A549 (cell line): ENCODE results near the gene TPCN2.

ENCODE experiments used
- CTCF ChIP-seq: fragments of >200 bp; sonication (Bioruptor Twin); formaldehyde crosslinking; IDR thresholded peaks from 3 replicates; pipeline ENCODE4 v1.5.1; 2016
- MAZ ChIP-seq: fragments of 150-350 bp; IDR thresholded peaks from 2 replicates; pipeline ENCODE4 v1.6.1; 2014; ENCODE audit warnings: antibody characterized with exemption, low read depth, low read length, borderline replicate concordance
- NFE2L2 ChIP-seq: fragments of 150-350 bp; conservative IDR thresholded peaks from 2 replicates; pipeline ENCODE4 v1.6.1; 2014; ENCODE audit warnings: low read length
- SREBF2 ChIP-seq: fragments of 450-650 bp; IDR thresholded peaks from 2 replicates; pipeline ENCODE4 v1.6.1; 2014; ENCODE audit warnings: mild to moderate bottlenecking, moderate library complexity

- no peak for TF ChIP-seq CTCF
- no peak for TF ChIP-seq MAZ
- no peak for TF ChIP-seq NFE2L2
- TF ChIP-seq SREBF2: no peak
Measured at GRCh38 chr11:69170704-69171103, 122.0 kb downstream of the TPCN2 start.
